C4-2B (cell line): ENCODE results near the gene PTPRS.

Source experiments
- ZFX ChIP-seq: fragments of 450-650 bp; IDR thresholded peaks from 2 replicates; pipeline ENCODE4 v1.6.1; 2017
- TF ChIP-seq, protein P1 (sequence below): fragments of 450-650 bp; conservative IDR thresholded peaks from 2 replicates; pipeline ENCODE4 v1.5.1; 2017; ENCODE audit warnings: mild to moderate bottlenecking

DNA sequence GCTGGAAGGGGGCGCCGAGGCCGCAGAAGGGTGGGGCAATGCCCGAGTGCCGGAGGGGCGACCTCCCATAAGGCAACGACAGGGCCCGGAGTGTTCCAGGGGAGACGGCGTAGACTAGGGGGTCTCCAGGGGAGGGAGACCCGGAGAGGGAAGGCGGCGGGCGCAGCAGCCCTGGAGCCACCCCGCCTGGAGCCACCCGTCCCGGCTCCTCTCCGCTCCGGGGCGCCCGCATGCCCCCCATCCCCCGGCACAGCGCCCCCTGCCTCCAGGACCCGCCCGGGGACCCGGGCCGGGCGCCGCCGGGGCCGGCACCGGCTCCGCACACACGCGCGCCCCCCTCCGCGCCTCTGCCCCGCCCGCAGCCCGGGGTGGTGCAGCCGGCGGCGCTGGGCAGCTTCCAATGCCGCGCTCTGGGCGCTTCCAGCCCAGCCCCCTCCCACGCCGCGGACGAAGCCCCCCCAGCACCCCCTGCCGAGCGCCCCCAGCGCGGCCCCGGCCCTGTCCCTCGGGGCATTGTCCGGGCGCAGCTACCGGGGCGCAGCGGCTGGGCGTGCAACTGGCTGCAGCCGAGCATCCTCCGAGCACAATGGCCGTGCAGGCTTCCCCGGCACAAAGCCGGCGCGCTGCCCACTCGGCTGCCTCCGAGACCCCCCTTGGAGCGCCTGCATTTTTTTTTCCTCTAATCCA is 519 bp downstream of the PTPRS start:
- TF ChIP-seq, protein P1, sequence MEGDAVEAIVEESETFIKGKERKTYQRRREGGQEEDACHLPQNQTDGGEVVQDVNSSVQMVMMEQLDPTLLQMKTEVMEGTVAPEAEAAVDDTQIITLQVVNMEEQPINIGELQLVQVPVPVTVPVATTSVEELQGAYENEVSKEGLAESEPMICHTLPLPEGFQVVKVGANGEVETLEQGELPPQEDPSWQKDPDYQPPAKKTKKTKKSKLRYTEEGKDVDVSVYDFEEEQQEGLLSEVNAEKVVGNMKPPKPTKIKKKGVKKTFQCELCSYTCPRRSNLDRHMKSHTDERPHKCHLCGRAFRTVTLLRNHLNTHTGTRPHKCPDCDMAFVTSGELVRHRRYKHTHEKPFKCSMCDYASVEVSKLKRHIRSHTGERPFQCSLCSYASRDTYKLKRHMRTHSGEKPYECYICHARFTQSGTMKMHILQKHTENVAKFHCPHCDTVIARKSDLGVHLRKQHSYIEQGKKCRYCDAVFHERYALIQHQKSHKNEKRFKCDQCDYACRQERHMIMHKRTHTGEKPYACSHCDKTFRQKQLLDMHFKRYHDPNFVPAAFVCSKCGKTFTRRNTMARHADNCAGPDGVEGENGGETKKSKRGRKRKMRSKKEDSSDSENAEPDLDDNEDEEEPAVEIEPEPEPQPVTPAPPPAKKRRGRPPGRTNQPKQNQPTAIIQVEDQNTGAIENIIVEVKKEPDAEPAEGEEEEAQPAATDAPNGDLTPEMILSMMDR: no peak; the same call in 1 of the 2 replicates
- TF ChIP-seq ZFX: no peak
